Neural cell (in vitro differentiated cells): ENCODE results near the gene UFD1. TPM values are rescaled to one million over a fixed set of nuclear protein-coding genes. Genes with fewer than 3 reads are reported as not detected.

Source experiments
- H2AFZ ChIP-seq: fragments of 200-600, 300-800 bp; sonication (generic), shearing (Covaris generic); 2 replicates; pipeline ENCODE4 v1.6.0; 2014; ENCODE audit warnings: low read depth, mild to moderate bottlenecking, antibody characterized with exemption, low read length, moderate library complexity
- H3F3A ChIP-seq: fragments of 200-600 bp; shearing (Covaris generic); 2 replicates; pipeline ENCODE4 v1.6.1; 2016; ENCODE audit warnings: mild to moderate bottlenecking, moderate library complexity, mixed read lengths, antibody characterized with exemption, low read length; ENCODE audit not compliant: insufficient read depth, poor library complexity, severe bottlenecking
- H3K27ac ChIP-seq: fragments of 200-600, 300-800 bp; sonication (generic), shearing (Covaris generic); 2 replicates; pipeline ENCODE4 v1.5.1; 2014; ENCODE audit warnings: mild to moderate bottlenecking, low read length, moderate library complexity
- H3K27me3 ChIP-seq: fragments of 300-800, 200-600 bp; sonication (generic), shearing (Covaris generic); 2 replicates; pipeline ENCODE4 v1.6.0; 2014; ENCODE audit warnings: mild to moderate bottlenecking, low read depth, low read length, moderate library complexity; ENCODE audit not compliant: insufficient read depth
- H3K36me3 ChIP-seq: fragments of 300-800, 200-600 bp; sonication (generic), shearing (Covaris generic); 2 replicates; pipeline ENCODE4 v1.5.1; 2014; ENCODE audit warnings: mild to moderate bottlenecking, antibody characterized with exemption, low read length, moderate library complexity; ENCODE audit not compliant: insufficient read depth
- H3K4me2 ChIP-seq: fragments of 300-800, 200-600 bp; sonication (generic), shearing (Covaris generic); 2 replicates; pipeline ENCODE4 v1.6.0; 2014; ENCODE audit warnings: mild to moderate bottlenecking, low read length
- H3K4me3 ChIP-seq: fragments of 300-800, 200-600 bp; sonication (generic), shearing (Covaris generic); 2 replicates; pipeline ENCODE4 v1.5.1; 2014; ENCODE audit warnings: mild to moderate bottlenecking, low read length, moderate library complexity
- H3K79me2 ChIP-seq: fragments of 200-600 bp; shearing (Covaris generic); replicated peaks from 2 replicates; pipeline ENCODE4 v1.6.0; 2014; ENCODE audit warnings: mild to moderate bottlenecking, low read length, moderate library complexity; ENCODE audit not compliant: insufficient read depth
- H3K9ac ChIP-seq: fragments of 300-800, 200-600 bp; sonication (generic), shearing (Covaris generic); 2 replicates; pipeline ENCODE4 v1.6.1; 2016; ENCODE audit warnings: mild to moderate bottlenecking, low read length, mixed read lengths
- H3K9me2 ChIP-seq: fragments of 200-600 bp; shearing (Covaris generic); 2 replicates; pipeline ENCODE4 v1.6.1; 2016; ENCODE audit warnings: mild to moderate bottlenecking, low read length, mixed read lengths; ENCODE audit not compliant: insufficient read depth
- H3K9me3 ChIP-seq: fragments of 200-600, 300-800 bp; sonication (generic), shearing (Covaris generic); 2 replicates; pipeline ENCODE4 v1.6.1; 2016; ENCODE audit warnings: mild to moderate bottlenecking, mixed run types, low read length, moderate library complexity, mixed read lengths
- H4K20me1 ChIP-seq: fragments of 200-600 bp; shearing (Covaris generic); 2 replicates; pipeline ENCODE4 v1.6.1; 2016; ENCODE audit warnings: mild to moderate bottlenecking, mixed run types; ENCODE audit not compliant: insufficient read depth
- EP300 ChIP-seq: fragments of 450-650 bp; conservative IDR thresholded peaks from 2 replicates; pipeline ENCODE4 v1.6.1; 2014; ENCODE audit warnings: antibody characterized with exemption, mild to moderate bottlenecking, moderate library complexity; ENCODE audit not compliant: poor library complexity, severe bottlenecking
- EZH2 ChIP-seq: fragments of 200-600, 300-800 bp; shearing (Covaris generic), sonication (generic); IDR thresholded peaks from 2 replicates; pipeline ENCODE4 v1.6.1; 2014; ENCODE audit warnings: antibody characterized with exemption, low read length, borderline replicate concordance, mild to moderate bottlenecking; ENCODE audit not compliant: insufficient read depth, poor library complexity, severe bottlenecking
- MXI1 ChIP-seq: fragments of 450-650 bp; conservative IDR thresholded peaks from 2 replicates; pipeline ENCODE4 v1.6.1; 2014; ENCODE audit warnings: antibody characterized with exemption, mild to moderate bottlenecking; ENCODE audit not compliant: poor library complexity, severe bottlenecking
- POLR2AphosphoS5 ChIP-seq: IDR thresholded peaks from 2 replicates; pipeline ENCODE4 v1.6.1; 2012
- RAD21 ChIP-seq: fragments of 450-650 bp; conservative IDR thresholded peaks from 2 replicates; pipeline ENCODE4 v1.6.1; 2014; ENCODE audit warnings: antibody characterized with exemption, mild to moderate bottlenecking, moderate library complexity
- SMC3 ChIP-seq: fragments of 450-650 bp; conservative IDR thresholded peaks from 2 replicates; pipeline ENCODE4 v1.6.1; 2014; ENCODE audit warnings: antibody characterized with exemption, mild to moderate bottlenecking, moderate library complexity; ENCODE audit not compliant: poor library complexity
- TAF1 ChIP-seq: IDR thresholded peaks from 2 replicates; pipeline ENCODE4 v1.6.1; 2012; ENCODE audit warnings: low read depth
- polyA plus RNA-seq: library from polyadenylated mRNA; depleted of rRNA; stranded (reverse); fragments of >200 nt; gene quantifications from 2 replicates; pipeline ENCODE4 v1.2.3, GENCODE V29; 2014
- TF ChIP-seq, protein P1 (sequence below): IDR thresholded peaks from 2 replicates; pipeline ENCODE4 v1.6.1; 2012; ENCODE audit warnings: borderline replicate concordance
- TF ChIP-seq, protein P2 (sequence below): fragments of 450-650 bp; IDR thresholded peaks from 2 replicates; pipeline ENCODE4 v1.5.1; 2014; ENCODE audit warnings: antibody characterized with exemption, mild to moderate bottlenecking, moderate library complexity; ENCODE audit not compliant: poor library complexity, severe bottlenecking

Gene UFD1
- polyA plus RNA-seq, 1 donor from 2014 or later = 56.9 TPM

DNA sequence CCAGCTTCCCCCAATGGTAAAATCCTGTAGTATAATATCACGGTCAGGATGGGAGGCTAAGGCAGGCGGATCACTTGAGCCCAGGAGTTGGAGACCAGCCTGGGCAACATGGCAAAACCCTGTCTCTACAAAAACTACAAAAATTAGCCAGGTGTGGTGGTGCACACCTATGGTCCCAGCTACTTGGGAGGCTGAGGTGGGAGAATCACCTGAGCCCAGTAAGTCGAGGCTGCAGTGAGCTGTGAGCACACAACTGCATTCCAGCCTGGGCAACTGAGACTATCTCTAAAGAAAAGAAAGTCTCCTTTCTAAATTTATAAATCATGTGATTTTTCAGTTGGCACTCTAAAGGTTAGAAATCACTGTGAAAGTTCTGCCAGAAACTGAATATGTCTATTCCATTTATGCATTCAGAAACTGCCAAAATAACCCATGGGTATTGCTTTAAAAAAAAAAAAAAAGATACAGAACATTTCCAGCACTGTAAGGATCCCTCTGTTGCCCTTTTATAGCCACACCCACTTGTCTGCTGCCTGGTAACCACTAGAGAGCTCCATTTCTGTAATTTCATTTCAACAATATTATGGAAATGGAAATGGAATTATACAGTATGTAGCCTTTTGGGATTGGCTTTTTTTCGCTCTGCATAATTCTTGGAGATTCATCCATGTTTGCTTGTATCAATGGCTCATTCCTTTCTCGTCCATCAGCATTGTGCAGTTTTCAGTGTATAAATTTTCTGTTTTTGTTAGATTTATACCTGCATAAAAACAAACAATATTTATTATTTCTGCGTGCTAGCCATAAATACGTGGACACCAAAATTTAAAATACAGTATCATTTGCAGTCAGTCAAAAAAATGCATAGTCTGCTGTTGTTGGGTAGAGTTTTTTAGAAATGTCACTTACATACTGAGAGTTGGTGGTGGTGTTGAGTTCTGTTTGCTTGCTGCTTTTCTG is 10.2 kb upstream of the UFD1 start:
- Histone ChIP-seq H3K36me3 (no peaks in the 10 kb centered on the region), H3F3A (no peaks in the 10 kb centered on the region), H3K4me2 (no peak overlapping the region), H3K9me3 (no peaks in the 10 kb centered on the region), H3K9me2 (no peaks in the 10 kb centered on the region), H3K27me3 (no peaks in the 10 kb centered on the region), H3K79me2 (no peaks in the 10 kb centered on the region), H3K4me3 (no peak overlapping the region), H3K27ac (no peak overlapping the region), H3K9ac (no peak overlapping the region), H4K20me1 (no peaks in the 10 kb centered on the region), H2AFZ (no peak overlapping the region)
- TF ChIP-seq TAF1 (no peak), RAD21 (peak; percentile 27), EP300 (no peak), SMC3 (peak; percentile 48), POLR2AphosphoS5 (no peak), MXI1 (no peak), EZH2 (no peak)
- TF ChIP-seq, protein P1, sequence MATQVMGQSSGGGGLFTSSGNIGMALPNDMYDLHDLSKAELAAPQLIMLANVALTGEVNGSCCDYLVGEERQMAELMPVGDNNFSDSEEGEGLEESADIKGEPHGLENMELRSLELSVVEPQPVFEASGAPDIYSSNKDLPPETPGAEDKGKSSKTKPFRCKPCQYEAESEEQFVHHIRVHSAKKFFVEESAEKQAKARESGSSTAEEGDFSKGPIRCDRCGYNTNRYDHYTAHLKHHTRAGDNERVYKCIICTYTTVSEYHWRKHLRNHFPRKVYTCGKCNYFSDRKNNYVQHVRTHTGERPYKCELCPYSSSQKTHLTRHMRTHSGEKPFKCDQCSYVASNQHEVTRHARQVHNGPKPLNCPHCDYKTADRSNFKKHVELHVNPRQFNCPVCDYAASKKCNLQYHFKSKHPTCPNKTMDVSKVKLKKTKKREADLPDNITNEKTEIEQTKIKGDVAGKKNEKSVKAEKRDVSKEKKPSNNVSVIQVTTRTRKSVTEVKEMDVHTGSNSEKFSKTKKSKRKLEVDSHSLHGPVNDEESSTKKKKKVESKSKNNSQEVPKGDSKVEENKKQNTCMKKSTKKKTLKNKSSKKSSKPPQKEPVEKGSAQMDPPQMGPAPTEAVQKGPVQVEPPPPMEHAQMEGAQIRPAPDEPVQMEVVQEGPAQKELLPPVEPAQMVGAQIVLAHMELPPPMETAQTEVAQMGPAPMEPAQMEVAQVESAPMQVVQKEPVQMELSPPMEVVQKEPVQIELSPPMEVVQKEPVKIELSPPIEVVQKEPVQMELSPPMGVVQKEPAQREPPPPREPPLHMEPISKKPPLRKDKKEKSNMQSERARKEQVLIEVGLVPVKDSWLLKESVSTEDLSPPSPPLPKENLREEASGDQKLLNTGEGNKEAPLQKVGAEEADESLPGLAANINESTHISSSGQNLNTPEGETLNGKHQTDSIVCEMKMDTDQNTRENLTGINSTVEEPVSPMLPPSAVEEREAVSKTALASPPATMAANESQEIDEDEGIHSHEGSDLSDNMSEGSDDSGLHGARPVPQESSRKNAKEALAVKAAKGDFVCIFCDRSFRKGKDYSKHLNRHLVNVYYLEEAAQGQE = no peak
- TF ChIP-seq, protein P2, sequence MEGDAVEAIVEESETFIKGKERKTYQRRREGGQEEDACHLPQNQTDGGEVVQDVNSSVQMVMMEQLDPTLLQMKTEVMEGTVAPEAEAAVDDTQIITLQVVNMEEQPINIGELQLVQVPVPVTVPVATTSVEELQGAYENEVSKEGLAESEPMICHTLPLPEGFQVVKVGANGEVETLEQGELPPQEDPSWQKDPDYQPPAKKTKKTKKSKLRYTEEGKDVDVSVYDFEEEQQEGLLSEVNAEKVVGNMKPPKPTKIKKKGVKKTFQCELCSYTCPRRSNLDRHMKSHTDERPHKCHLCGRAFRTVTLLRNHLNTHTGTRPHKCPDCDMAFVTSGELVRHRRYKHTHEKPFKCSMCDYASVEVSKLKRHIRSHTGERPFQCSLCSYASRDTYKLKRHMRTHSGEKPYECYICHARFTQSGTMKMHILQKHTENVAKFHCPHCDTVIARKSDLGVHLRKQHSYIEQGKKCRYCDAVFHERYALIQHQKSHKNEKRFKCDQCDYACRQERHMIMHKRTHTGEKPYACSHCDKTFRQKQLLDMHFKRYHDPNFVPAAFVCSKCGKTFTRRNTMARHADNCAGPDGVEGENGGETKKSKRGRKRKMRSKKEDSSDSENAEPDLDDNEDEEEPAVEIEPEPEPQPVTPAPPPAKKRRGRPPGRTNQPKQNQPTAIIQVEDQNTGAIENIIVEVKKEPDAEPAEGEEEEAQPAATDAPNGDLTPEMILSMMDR = peak; percentile 37

DNA sequence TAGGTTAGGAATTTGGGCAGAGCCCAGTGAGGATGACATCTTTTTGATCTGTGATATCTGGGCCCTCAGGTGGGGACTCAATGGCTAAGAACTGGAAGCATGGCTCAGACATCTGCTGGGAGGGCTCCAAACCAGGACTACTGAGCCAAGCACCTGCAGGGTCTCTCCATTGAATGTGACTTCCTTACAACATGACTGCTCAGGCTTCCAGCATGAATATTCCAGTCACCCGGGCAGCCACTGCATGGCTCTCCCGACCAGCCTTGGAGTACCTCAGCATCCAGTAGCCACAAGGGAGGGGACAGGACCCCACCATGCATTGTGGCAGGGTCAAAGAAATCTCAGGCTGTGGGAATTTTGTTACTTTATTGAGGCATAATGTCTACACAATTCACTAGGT is 9.3 kb upstream of the UFD1 start:
- no peak overlapping the region for H3K4me3 ChIP-seq
- no peaks in the 10 kb centered on the region for H3K79me2 ChIP-seq
- TF ChIP-seq, protein P1 = no peak
- TF ChIP-seq POLR2AphosphoS5 (no peak), EZH2 (no peak), MXI1 (no peak), EP300 (no peak), TAF1 (no peak), SMC3 (no peak), RAD21 (no peak)
- TF ChIP-seq, protein P2 = no peak
- no peak overlapping the region for H3K27ac ChIP-seq
- H3K27me3 ChIP-seq = no peaks in the 10 kb centered on the region
- H3K9me3 ChIP-seq = no peaks in the 10 kb centered on the region
- no peak overlapping the region for H3K4me2 ChIP-seq
- no peaks in the 10 kb centered on the region for H4K20me1 ChIP-seq
- no peaks in the 10 kb centered on the region for H3F3A ChIP-seq
- no peak overlapping the region for H2AFZ ChIP-seq
- H3K9ac ChIP-seq = no peak overlapping the region
- no peaks in the 10 kb centered on the region for H3K9me2 ChIP-seq
- no peaks in the 10 kb centered on the region for H3K36me3 ChIP-seq
